ENCODE measurements around the gene LIPK.

Gene LIPK

GRCh38 chr10:88668465-88668864 lies 37.6 kb upstream of the LIPK start:
- H3K36me3 ChIP-seq (ENCODE audit: insufficient read depth, low read length), result no peaks in the 10 kb centered on the region
- no peak for DNase-seq (ENCODE audit: low read depth, low spot score)
- no peaks in the 10 kb centered on the region for H3K9me3 ChIP-seq (ENCODE audit: low read depth, low read length)

GRCh38 chr10:88670497-88670896 lies 35.6 kb upstream of the LIPK start:
- no peaks in the 10 kb centered on the region for H3K36me3 ChIP-seq (ENCODE audit: insufficient read depth, low read length)
- no peaks in the 10 kb centered on the region for H3K9me3 ChIP-seq (ENCODE audit: low read depth, low read length)
- DNase-seq (ENCODE audit: low read depth, low spot score), result no peak
- TF ChIP-seq EZH2 (IDR thresholded peaks at IDR 0.05) (no peak), POLR2AphosphoS5 (IDR thresholded peaks at IDR 0.05; ENCODE audit: borderline replicate concordance, low read depth, low read length) (no peak), FOXP2 (optimal IDR thresholded peaks at IDR 0.05; ENCODE audit: control extremely low read depth, extremely low read length, insufficient read depth) (no peak)
- H3K27ac ChIP-seq, result no peak overlapping the region
- no peak overlapping the region for H3K9ac ChIP-seq (ENCODE audit: insufficient read length)
- no peak overlapping the region for H3K4me3 ChIP-seq

More at GRCh38 chr10:88668465-88668864, 37.6 kb upstream of the LIPK start:
- no peak overlapping the region for H3K27ac ChIP-seq
- H3K4me3 ChIP-seq, result no peak overlapping the region
- no peak overlapping the region for H3K9ac ChIP-seq (ENCODE audit: insufficient read length)
- no peak for TF ChIP-seq EZH2 (IDR thresholded peaks at IDR 0.05)
- TF ChIP-seq FOXP2 (optimal IDR thresholded peaks at IDR 0.05; ENCODE audit: control extremely low read depth, extremely low read length, insufficient read depth), result no peak
- no peak for TF ChIP-seq POLR2AphosphoS5 (IDR thresholded peaks at IDR 0.05; ENCODE audit: borderline replicate concordance, low read depth, low read length)

- no peak overlapping the region for H3K27ac ChIP-seq
- no peak overlapping the region for H3K4me3 ChIP-seq
- no peak for DNase-seq (ENCODE audit: low read depth, low spot score)
- H3K9ac ChIP-seq (ENCODE audit: insufficient read length), result no peak overlapping the region
- no peak for TF ChIP-seq FOXP2 (optimal IDR thresholded peaks at IDR 0.05; ENCODE audit: control extremely low read depth, extremely low read length, insufficient read depth)
- no peak for TF ChIP-seq EZH2 (IDR thresholded peaks at IDR 0.05)
- no peak for TF ChIP-seq POLR2AphosphoS5 (IDR thresholded peaks at IDR 0.05; ENCODE audit: borderline replicate concordance, low read depth, low read length)
- H3K9me3 ChIP-seq (ENCODE audit: low read depth, low read length), result no peaks in the 10 kb centered on the region
- no peaks in the 10 kb centered on the region for H3K36me3 ChIP-seq (ENCODE audit: insufficient read depth, low read length)
These were observed 34.0 kb upstream of the LIPK start for GRCh38 chr10:88672041-88672440.

- Histone ChIP-seq H3K27ac (no peak overlapping the region), H3K4me3 (no peak overlapping the region), H3K36me3 (ENCODE audit: insufficient read depth, low read length) (no peaks in the 10 kb centered on the region), H3K9me3 (ENCODE audit: low read depth, low read length) (no peaks in the 10 kb centered on the region), H3K9ac (ENCODE audit: insufficient read length) (no peak overlapping the region)
- no peak for DNase-seq (ENCODE audit: low read depth, low spot score)
- TF ChIP-seq FOXP2 (optimal IDR thresholded peaks at IDR 0.05; ENCODE audit: control extremely low read depth, extremely low read length, insufficient read depth), result no peak
- TF ChIP-seq EZH2 (IDR thresholded peaks at IDR 0.05), result no peak
- TF ChIP-seq POLR2AphosphoS5 (IDR thresholded peaks at IDR 0.05; ENCODE audit: borderline replicate concordance, low read depth, low read length), result no peak
These were observed 29.6 kb upstream of the LIPK start for GRCh38 chr10:88676283-88677060.

- Histone ChIP-seq H3K9ac (ENCODE audit: insufficient read length) (no peak overlapping the region), H3K9me3 (ENCODE audit: low read depth, low read length) (no peaks in the 10 kb centered on the region), H3K27ac (no peak overlapping the region), H3K36me3 (ENCODE audit: insufficient read depth, low read length) (no peaks in the 10 kb centered on the region), H3K4me3 (no peak overlapping the region)
- TF ChIP-seq FOXP2 (optimal IDR thresholded peaks at IDR 0.05; ENCODE audit: control extremely low read depth, extremely low read length, insufficient read depth) (no peak), EZH2 (IDR thresholded peaks at IDR 0.05) (no peak), POLR2AphosphoS5 (IDR thresholded peaks at IDR 0.05; ENCODE audit: borderline replicate concordance, low read depth, low read length) (no peak)
- DNase-seq (ENCODE audit: low read depth, low spot score), result no peak
These were observed 25.1 kb upstream of the LIPK start for GRCh38 chr10:88680958-88681357.

GRCh38 chr10:88682491-88682890 lies 23.6 kb upstream of the LIPK start:
- no peak for DNase-seq (ENCODE audit: low read depth, low spot score)
- TF ChIP-seq POLR2AphosphoS5 (IDR thresholded peaks at IDR 0.05; ENCODE audit: borderline replicate concordance, low read depth, low read length) (no peak), EZH2 (IDR thresholded peaks at IDR 0.05) (no peak), FOXP2 (optimal IDR thresholded peaks at IDR 0.05; ENCODE audit: control extremely low read depth, extremely low read length, insufficient read depth) (no peak)
- no peak overlapping the region for H3K27ac ChIP-seq
- H3K36me3 ChIP-seq (ENCODE audit: insufficient read depth, low read length), result no peaks in the 10 kb centered on the region
- no peak overlapping the region for H3K9ac ChIP-seq (ENCODE audit: insufficient read length)
- no peak overlapping the region for H3K4me3 ChIP-seq
- H3K9me3 ChIP-seq (ENCODE audit: low read depth, low read length), result no peaks in the 10 kb centered on the region

- H3K9me3 ChIP-seq (ENCODE audit: low read depth, low read length), result no peaks in the 10 kb centered on the region
- no peak overlapping the region for H3K9ac ChIP-seq (ENCODE audit: insufficient read length)
- no peak for DNase-seq (ENCODE audit: low read depth, low spot score)
- H3K27ac ChIP-seq, result no peak overlapping the region
- no peak for TF ChIP-seq EZH2 (IDR thresholded peaks at IDR 0.05)
- TF ChIP-seq FOXP2 (optimal IDR thresholded peaks at IDR 0.05; ENCODE audit: control extremely low read depth, extremely low read length, insufficient read depth), result no peak
- no peak for TF ChIP-seq POLR2AphosphoS5 (IDR thresholded peaks at IDR 0.05; ENCODE audit: borderline replicate concordance, low read depth, low read length)
- no peaks in the 10 kb centered on the region for H3K36me3 ChIP-seq (ENCODE audit: insufficient read depth, low read length)
- no peak overlapping the region for H3K4me3 ChIP-seq
These were observed 18.1 kb upstream of the LIPK start for GRCh38 chr10:88687853-88688467.

- no peaks in the 10 kb centered on the region for H3K36me3 ChIP-seq (ENCODE audit: insufficient read depth, low read length)
- H3K27ac ChIP-seq, result no peak overlapping the region
- H3K9ac ChIP-seq (ENCODE audit: insufficient read length), result no peak overlapping the region
- no peak for DNase-seq (ENCODE audit: low read depth, low spot score)
- TF ChIP-seq EZH2 (IDR thresholded peaks at IDR 0.05) (no peak), POLR2AphosphoS5 (IDR thresholded peaks at IDR 0.05; ENCODE audit: borderline replicate concordance, low read depth, low read length) (no peak), FOXP2 (optimal IDR thresholded peaks at IDR 0.05; ENCODE audit: control extremely low read depth, extremely low read length, insufficient read depth) (no peak)
- H3K4me3 ChIP-seq, result no peak overlapping the region
- no peaks in the 10 kb centered on the region for H3K9me3 ChIP-seq (ENCODE audit: low read depth, low read length)
These were observed 16.7 kb upstream of the LIPK start for GRCh38 chr10:88689366-88689765.
